Peyer's patch (tissue), 4 donors: ENCODE data around the gene RPL11. TPM values are rescaled to one million over a fixed set of nuclear protein-coding genes. Genes with fewer than 3 reads are reported as not detected.

Experiments used
- DNase-seq, 3 donors: peaks; one replicate each; pipeline ENCODE4 v3.0.0-alpha.2; 2017 to 2019
- H3K27ac ChIP-seq, 4 donors: fragments of 200-600 bp; sonication (generic); one replicate each; pipeline ENCODE4 v1.5.1; 2016 to 2019
- H3K27me3 ChIP-seq, 2 donors: fragments of 200-600 bp; sonication (generic); one replicate each; pipeline ENCODE4 v1.5.1; 2019
- H3K36me3 ChIP-seq, 3 donors: fragments of 200-600 bp; sonication (generic); one replicate each; pipeline ENCODE4 v1.5.1; 2016 to 2019
- H3K4me1 ChIP-seq, 4 donors: fragments of 200-600 bp; sonication (generic); one replicate each; pipeline ENCODE4 v1.5.1; 2016 to 2019
- H3K4me3 ChIP-seq, 4 donors: fragments of 200-600 bp; sonication (generic); 1 replicate in 3 of 4; 2 replicates in 1 of 4; pipeline ENCODE4 v1.5.1; 2016 to 2019; ENCODE audit warnings: mild to moderate bottlenecking in 1 of 4
- H3K9me3 ChIP-seq, 4 donors: fragments of 200-600 bp; sonication (generic); one replicate each; pipeline ENCODE4 v1.5.1; 2016 to 2019; ENCODE audit warnings: mild to moderate bottlenecking in 1 of 4
- CTCF ChIP-seq, 6 experiments: fragments of 450-650 bp in 4 of 6; fragments of 200-600 bp in 2 of 6; sonication (generic) in 1 of 6; IDR thresholded peaks; one replicate each; pipeline ENCODE4 v1.5.1; 2017 to 2019; ENCODE audit warnings: antibody characterized with exemption in 6 of 6, mild to moderate bottlenecking in 3 of 6, moderate library complexity in 1 of 6
- POLR2A ChIP-seq, 2 donors: fragments of 450-650 bp; IDR thresholded peaks; one replicate each; pipeline ENCODE4 v1.5.1; 2017; ENCODE audit warnings: antibody characterized with exemption in 2 of 2, mild to moderate bottlenecking in 2 of 2, moderate library complexity in 2 of 2
- total RNA-seq, 4 donors: library from RNA; depleted of rRNA; stranded (reverse); fragments of >200 nt; gene quantifications; one replicate each; pipeline ENCODE4 v1.1.0, GENCODE V29; 2016

RPL11 gene
- total RNA-seq, result 100 to 1,000 TPM; 339 to 882 (median 437) TPM

- Histone ChIP-seq H3K27me3 (no peaks in the 10 kb centered on the region), H3K9me3 (no peaks in the 10 kb centered on the region), H3K4me3 (peak within 1 kb of the TSS; percentile 56 to 80 (median 72)), H3K27ac (peak within 1 kb of the TSS; percentile 73 to 82 (median 79)), H3K36me3 (peaks cover 0 to 38% (median 0%) of the 10 kb centered on the region in 3 donors), H3K4me1 (peaks cover 0 to 43% (median 11%) of the 10 kb centered on the region in 4 donors)
- TF ChIP-seq POLR2A (IDR thresholded peaks at IDR 0.05) (peak; percentile 73 to 80), CTCF (IDR thresholded peaks at IDR 0.05) (peak; percentile 77 to 91 (median 88))
- DNase-seq, result peak; percentile 89 to 96 (median 89)
Observed at GRCh38 chr1:23691499-23692307, at the start of gene RPL11. Gene RPL11, plus strand, starts transcription at chr1:23691806. Its CDS starts 18 bp downstream, at chr1:23691824.

DNA sequence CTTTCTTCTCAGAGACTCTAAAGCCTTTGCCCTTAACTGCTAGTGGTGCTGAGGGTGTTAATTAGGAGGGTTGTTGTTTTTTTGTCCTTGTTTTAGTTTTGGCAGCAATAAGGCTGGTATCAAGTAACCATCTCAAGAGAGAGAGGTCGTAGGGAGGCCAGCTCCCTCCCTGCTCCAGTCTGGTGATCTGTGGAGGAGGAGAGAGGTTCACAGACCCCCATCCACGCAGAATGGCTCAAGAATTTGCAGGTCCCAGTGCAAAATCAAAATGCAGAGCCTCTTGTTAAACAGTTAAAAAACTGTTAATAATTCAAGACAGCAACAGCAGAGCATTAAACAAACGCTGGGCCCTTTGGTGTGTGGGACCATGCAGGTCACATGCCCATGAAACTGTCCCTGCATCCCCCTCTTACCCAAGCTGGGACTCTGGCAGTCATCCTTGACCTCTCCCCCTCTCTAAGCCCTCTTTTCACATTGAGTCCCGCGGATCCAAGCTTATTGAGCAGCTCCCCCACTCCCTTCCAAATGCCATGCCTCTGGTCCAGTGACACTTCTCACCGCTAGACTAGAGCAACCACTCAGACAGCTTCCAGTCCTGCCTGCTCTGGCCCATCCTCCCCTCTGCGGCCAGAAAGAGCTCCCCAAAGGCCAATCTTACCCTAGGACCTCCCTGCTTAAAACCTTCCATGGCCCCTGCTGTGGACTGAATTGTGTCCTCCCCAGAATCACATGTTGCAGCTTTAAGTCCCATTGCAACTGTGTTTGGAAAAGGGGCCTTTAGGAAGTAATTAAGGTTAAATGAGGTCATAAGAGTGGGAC, 47.7 kb upstream of the RPL11 start:
- DNase-seq, result no peak
- Histone ChIP-seq H3K36me3 (no peaks in the 10 kb centered on the region), H3K9me3 (no peaks in the 10 kb centered on the region), H3K4me3 (no peak overlapping the region), H3K27me3 (no peaks in the 10 kb centered on the region), H3K27ac (no peak overlapping the region), H3K4me1 (no peaks in the 10 kb centered on the region)
- TF ChIP-seq POLR2A (IDR thresholded peaks at IDR 0.05) (no peak), CTCF (IDR thresholded peaks at IDR 0.05) (no peak)

GRCh38 chr1:23644555-23644866, 47.1 kb upstream of the RPL11 start:
- H3K4me3 ChIP-seq, result no peak overlapping the region
- H3K4me1 ChIP-seq, result no peaks in the 10 kb centered on the region
- H3K27ac ChIP-seq, result no peak overlapping the region
- no peaks in the 10 kb centered on the region for H3K36me3 ChIP-seq
- no peak for DNase-seq
- no peaks in the 10 kb centered on the region for H3K9me3 ChIP-seq
- TF ChIP-seq CTCF (IDR thresholded peaks at IDR 0.05) (no peak), POLR2A (IDR thresholded peaks at IDR 0.05) (no peak)
- H3K27me3 ChIP-seq, result no peaks in the 10 kb centered on the region

GRCh38 chr1:23645338-23645737, 46.3 kb upstream of the RPL11 start:
- H3K4me3 ChIP-seq, result no peak overlapping the region
- H3K27ac ChIP-seq, result no peak overlapping the region
- no peaks in the 10 kb centered on the region for H3K36me3 ChIP-seq
- no peaks in the 10 kb centered on the region for H3K9me3 ChIP-seq
- TF ChIP-seq CTCF (IDR thresholded peaks at IDR 0.05), result no peak
- TF ChIP-seq POLR2A (IDR thresholded peaks at IDR 0.05), result no peak
- no peaks in the 10 kb centered on the region for H3K27me3 ChIP-seq
- DNase-seq, result no peak
- H3K4me1 ChIP-seq, result no peaks in the 10 kb centered on the region

- Histone ChIP-seq H3K4me1 (no peaks in the 10 kb centered on the region), H3K27me3 (no peaks in the 10 kb centered on the region), H3K36me3 (no peaks in the 10 kb centered on the region), H3K9me3 (no peaks in the 10 kb centered on the region), H3K4me3 (no peak overlapping the region), H3K27ac (no peak overlapping the region)
- DNase-seq, result no peak
- no peak for TF ChIP-seq POLR2A (IDR thresholded peaks at IDR 0.05)
- TF ChIP-seq CTCF (IDR thresholded peaks at IDR 0.05), result no peak
Observed at GRCh38 chr1:23646091-23646490, 45.5 kb upstream of the RPL11 start.
